Adrenal gland (tissue), 5 donors: ENCODE results near the gene SCFD2.

ENCODE experiments used
- POLR2A ChIP-seq, 2 donors: fragments of 450-650 bp; IDR thresholded peaks; one replicate each; pipeline ENCODE4 v1.6.1; 2017; ENCODE audit warnings: antibody characterized with exemption in 2 of 2, mild to moderate bottlenecking in 2 of 2, moderate library complexity in 1 of 2
- TF ChIP-seq, protein P1 (sequence below), 6 experiments: fragments of 450-650 bp in 4 of 6; fragments of 200-600 bp in 2 of 6; sonication (generic) in 1 of 6; IDR thresholded peaks; 1 replicate in 5 of 6; 2 replicates in 1 of 6; pipeline versions ENCODE4 v1.5.1 to v1.8.0; 2016 to 2021; ENCODE audit warnings: antibody characterized with exemption in 6 of 6, mild to moderate bottlenecking in 2 of 6, moderate library complexity in 1 of 6
- donor health status: DM: no; HTN: no; CAD: no.

DNA sequence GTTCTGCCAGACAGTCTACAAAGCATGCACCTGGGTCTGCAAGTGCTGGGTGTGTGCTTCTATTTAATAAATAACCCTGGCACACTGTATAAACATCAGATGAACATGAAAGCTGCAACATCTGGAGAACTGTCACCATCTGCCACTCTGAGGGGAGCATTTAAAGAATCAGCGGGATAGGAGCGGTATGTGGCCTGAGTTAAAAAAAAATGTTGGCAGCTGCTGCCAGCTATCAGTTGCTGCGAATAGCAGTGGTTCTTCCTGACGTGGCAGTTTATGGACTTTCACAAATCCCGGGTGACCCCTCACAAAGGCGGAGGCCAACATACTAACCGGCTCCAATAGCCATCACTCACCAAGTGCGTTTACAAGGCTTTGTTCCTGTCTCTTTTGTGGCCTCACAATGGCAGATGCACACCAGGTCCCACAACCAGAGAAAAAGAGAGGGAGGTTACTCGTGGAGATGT lies 408.6 kb downstream of the SCFD2 start:
- TF ChIP-seq, protein P1, sequence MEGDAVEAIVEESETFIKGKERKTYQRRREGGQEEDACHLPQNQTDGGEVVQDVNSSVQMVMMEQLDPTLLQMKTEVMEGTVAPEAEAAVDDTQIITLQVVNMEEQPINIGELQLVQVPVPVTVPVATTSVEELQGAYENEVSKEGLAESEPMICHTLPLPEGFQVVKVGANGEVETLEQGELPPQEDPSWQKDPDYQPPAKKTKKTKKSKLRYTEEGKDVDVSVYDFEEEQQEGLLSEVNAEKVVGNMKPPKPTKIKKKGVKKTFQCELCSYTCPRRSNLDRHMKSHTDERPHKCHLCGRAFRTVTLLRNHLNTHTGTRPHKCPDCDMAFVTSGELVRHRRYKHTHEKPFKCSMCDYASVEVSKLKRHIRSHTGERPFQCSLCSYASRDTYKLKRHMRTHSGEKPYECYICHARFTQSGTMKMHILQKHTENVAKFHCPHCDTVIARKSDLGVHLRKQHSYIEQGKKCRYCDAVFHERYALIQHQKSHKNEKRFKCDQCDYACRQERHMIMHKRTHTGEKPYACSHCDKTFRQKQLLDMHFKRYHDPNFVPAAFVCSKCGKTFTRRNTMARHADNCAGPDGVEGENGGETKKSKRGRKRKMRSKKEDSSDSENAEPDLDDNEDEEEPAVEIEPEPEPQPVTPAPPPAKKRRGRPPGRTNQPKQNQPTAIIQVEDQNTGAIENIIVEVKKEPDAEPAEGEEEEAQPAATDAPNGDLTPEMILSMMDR (IDR thresholded peaks at IDR 0.05) = no peak
- no peak for TF ChIP-seq POLR2A (IDR thresholded peaks at IDR 0.05)
